Gastroesophageal sphincter (tissue), 4 donors: ENCODE data around the gene SPEN. TPM values are rescaled to one million over a fixed set of nuclear protein-coding genes. Genes with fewer than 3 reads are reported as not detected.

Source experiments
- ATAC-seq: fragments of 150-250 bp; one replicate; pipeline ENCODE4 v1.9.1; 2016; ENCODE audit warnings: mild to moderate bottlenecking, moderate library complexity
- H3K27ac ChIP-seq, 4 donors: fragments of 200-600 bp; sonication (generic) in 3 of 4; 1 replicate in 3 of 4; 2 replicates in 1 of 4; pipeline ENCODE4 v1.5.1; 2016 to 2019
- H3K27me3 ChIP-seq: fragments of 200-600 bp; sonication (generic); one replicate; pipeline ENCODE4 v1.5.1; 2019
- H3K36me3 ChIP-seq, 2 donors: fragments of 200-600 bp; sonication (generic); one replicate each; pipeline ENCODE4 v1.5.1; 2019; ENCODE audit warnings: control low read depth in 1 of 2
- H3K4me1 ChIP-seq, 3 donors: fragments of 200-600 bp; sonication (generic); 1 replicate in 2 of 3; 2 replicates in 1 of 3; pipeline ENCODE4 v1.5.1; 2016 to 2019; ENCODE audit warnings: control low read depth in 2 of 3
- H3K4me3 ChIP-seq, 2 donors: fragments of 200-600 bp; sonication (generic); one replicate each; pipeline ENCODE4 v1.5.1; 2019; ENCODE audit warnings: mild to moderate bottlenecking in 1 of 2, moderate library complexity in 1 of 2
- H3K9me3 ChIP-seq, 3 donors: fragments of 200-600 bp; sonication (generic); one replicate each; pipeline ENCODE4 v1.5.1; 2017 to 2019; ENCODE audit warnings: control low read depth in 2 of 3
- CTCF ChIP-seq, 4 experiments: fragments of 200-600 bp in 2 of 4; fragments of 450-650 bp in 2 of 4; sonication (generic) in 1 of 4; IDR thresholded peaks; one replicate each; pipeline ENCODE4 v1.5.1; 2017 to 2019; ENCODE audit warnings: antibody characterized with exemption in 4 of 4, mild to moderate bottlenecking in 2 of 4, moderate library complexity in 2 of 4
- EP300 ChIP-seq: sonication (generic); formaldehyde crosslinking; IDR thresholded peaks from one replicate; pipeline ENCODE4 v1.6.1; 2017; ENCODE audit warnings: antibody characterized with exemption, mild to moderate bottlenecking
- POLR2A ChIP-seq, 2 donors: fragments of 450-650 bp; IDR thresholded peaks; one replicate each; pipeline ENCODE4 v1.6.1; 2017; ENCODE audit warnings: antibody characterized with exemption in 2 of 2, mild to moderate bottlenecking in 2 of 2, moderate library complexity in 1 of 2
- POLR2AphosphoS5 ChIP-seq: sonication (generic); formaldehyde crosslinking; IDR thresholded peaks from one replicate; pipeline ENCODE4 v1.6.1; 2017; ENCODE audit warnings: antibody characterized with exemption
- WGBS, 2 donors: methylation state at CpG; one replicate each; pipeline ENCODE4 v1.1.5; 2018; ENCODE audit warnings: low coverage in 1 of 2; 5-methylcytosine and 5-hydroxymethylcytosine counted together
- total RNA-seq, 4 donors: library from RNA; depleted of rRNA; stranded (reverse); fragments of >200 nt; gene quantifications; one replicate each; pipeline ENCODE4 v1.1.0, GENCODE V29; 2016

Gene SPEN
- total RNA-seq, 4 donors from 2014 or later, result 40.3 to 79.4 (median 50.7) TPM

GRCh38 chr1:15947382-15948090 is 100.0 kb downstream of the SPEN start:
- H3K36me3 ChIP-seq, result peaks cover 0 to 58% of the 10 kb centered on the region in 2 donors
- 93 to 100% methylated on average over 4 of the region's 10 CpGs for WGBS, 2 donors
- no peak for ATAC-seq
- H3K27me3 ChIP-seq, result no peaks in the 10 kb centered on the region
- H3K27ac ChIP-seq, result peak overlapping the region in 3 of 4 donors; percentile 89 to 99 (median 94)
- H3K4me1 ChIP-seq, result peaks cover 13 to 54% (median 33%) of the 10 kb centered on the region in 3 donors
- no peak overlapping the region for H3K4me3 ChIP-seq
- no peaks in the 10 kb centered on the region for H3K9me3 ChIP-seq
- no peak for TF ChIP-seq POLR2AphosphoS5
- no peak for TF ChIP-seq POLR2A (IDR thresholded peaks at IDR 0.05)
- no peak for TF ChIP-seq CTCF (IDR thresholded peaks at IDR 0.05)
- TF ChIP-seq EP300, result no peak

DNA sequence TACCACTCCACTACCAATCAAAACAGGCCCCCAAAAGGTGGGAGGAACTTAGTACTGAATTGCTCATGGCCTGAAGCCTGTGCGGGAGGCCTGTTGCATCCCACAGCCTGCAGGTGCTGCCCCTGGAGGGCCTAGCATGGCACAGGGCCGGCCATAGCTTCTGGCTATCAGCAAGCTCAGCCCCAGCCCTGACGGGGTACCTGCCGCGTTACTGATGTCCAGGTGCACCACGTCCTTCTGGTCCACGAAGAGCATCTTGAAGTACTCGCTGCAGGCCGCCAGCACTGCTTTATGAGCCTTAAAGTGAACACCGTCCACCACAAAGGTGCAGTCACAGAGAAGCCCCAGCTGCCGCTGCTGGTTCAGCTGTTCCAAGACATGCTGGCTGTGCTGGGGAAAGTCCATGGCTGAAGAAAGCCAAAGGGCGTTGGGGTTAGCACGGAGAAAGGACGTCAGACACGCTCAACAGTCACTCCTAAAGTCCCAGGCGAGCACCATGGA is 100.6 kb downstream of the SPEN start:
- Histone ChIP-seq H3K27ac (peak overlapping the region in 3 of 4 donors; percentile 89 to 99 (median 94)), H3K4me1 (peaks cover 13 to 60% (median 35%) of the 10 kb centered on the region in 3 donors), H3K27me3 (no peaks in the 10 kb centered on the region), H3K9me3 (no peaks in the 10 kb centered on the region), H3K4me3 (no peak overlapping the region), H3K36me3 (peaks cover 0 to 52% of the 10 kb centered on the region in 2 donors)
- ATAC-seq, result no peak
- WGBS, 2 donors, result 81% methylated on average over 8 of the region's 16 CpGs; no CpG with 5 or more reads in 1 of the 2 donors
- TF ChIP-seq POLR2AphosphoS5 (no peak), EP300 (no peak), POLR2A (IDR thresholded peaks at IDR 0.05) (no peak), CTCF (IDR thresholded peaks at IDR 0.05) (no peak)

- peaks cover 13 to 66% (median 42%) of the 10 kb centered on the region in 3 donors for H3K4me1 ChIP-seq
- peak overlapping the region in 1 of 2 donors; percentile 43 for H3K4me3 ChIP-seq
- H3K9me3 ChIP-seq, result no peaks in the 10 kb centered on the region
- peak overlapping the region; percentile 81 to 99 (median 92) for H3K27ac ChIP-seq
- ATAC-seq, result peak; percentile 70
- TF ChIP-seq EP300, result no peak
- TF ChIP-seq CTCF (IDR thresholded peaks at IDR 0.05), result peak in 1 of 4 experiments; percentile 42
- no peak for TF ChIP-seq POLR2A (IDR thresholded peaks at IDR 0.05)
- TF ChIP-seq POLR2AphosphoS5, result peak; percentile 46
- 29 to 37% methylated on average over 10 to 13 of the region's 15 CpGs for WGBS, 2 donors
- H3K36me3 ChIP-seq, result peaks cover 0 to 45% of the 10 kb centered on the region in 2 donors
- no peaks in the 10 kb centered on the region for H3K27me3 ChIP-seq
Observed at GRCh38 chr1:15948595-15949452, 101.3 kb downstream of the SPEN start.

DNA sequence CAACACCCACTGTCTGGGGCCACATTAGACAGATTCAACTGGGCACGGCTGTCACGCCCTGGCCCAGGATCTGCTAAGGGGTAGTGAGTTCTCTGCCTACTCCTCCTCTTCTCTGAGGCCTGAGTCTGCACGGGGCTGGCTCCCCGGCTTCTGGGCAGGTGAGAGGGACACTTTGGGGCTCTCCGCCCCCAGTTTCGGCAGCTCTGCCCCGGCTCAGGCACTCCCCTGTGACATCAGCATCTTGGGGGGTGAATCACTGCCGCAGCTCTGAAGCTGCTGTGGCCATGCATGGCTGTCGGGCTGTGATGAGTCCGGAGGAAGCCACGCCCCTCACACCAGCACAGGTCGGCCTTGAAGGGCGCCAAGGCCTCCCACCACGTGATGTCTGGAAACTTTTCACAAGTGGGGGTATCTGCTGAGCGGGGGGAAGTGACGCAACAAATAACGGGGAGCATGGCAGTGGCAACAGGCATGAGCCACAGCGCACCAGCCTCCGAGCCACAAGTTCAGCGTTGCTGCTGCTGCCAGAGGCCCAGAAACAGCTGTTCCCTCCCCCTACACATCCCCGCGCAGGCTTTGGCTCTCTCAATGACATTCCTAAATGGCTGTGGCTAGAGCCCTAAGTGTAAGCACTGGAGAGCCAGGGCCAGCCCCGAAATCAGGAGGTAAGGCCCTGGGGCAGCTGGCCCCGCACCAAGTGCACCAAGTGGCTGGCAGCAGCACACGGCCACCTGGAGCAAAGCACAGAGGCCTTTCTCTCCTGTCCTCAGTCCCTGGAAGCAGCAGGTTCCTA is 102.1 kb downstream of the SPEN start:
- WGBS, 2 donors, result no CpG with 5 or more reads among the region's 25 CpGs
- ATAC-seq, result peak; percentile 95
- H3K9me3 ChIP-seq, result no peaks in the 10 kb centered on the region
- H3K4me3 ChIP-seq, result peak overlapping the region in 1 of 2 donors; percentile 43
- H3K36me3 ChIP-seq, result peaks cover 0 to 36% of the 10 kb centered on the region in 2 donors
- no peaks in the 10 kb centered on the region for H3K27me3 ChIP-seq
- peak; percentile 7 to 11 for TF ChIP-seq POLR2A (IDR thresholded peaks at IDR 0.05)
- no peak for TF ChIP-seq CTCF (IDR thresholded peaks at IDR 0.05)
- peak; percentile 75 for TF ChIP-seq POLR2AphosphoS5
- no peak for TF ChIP-seq EP300
- peak overlapping the region; percentile 81 to 99 (median 92) for H3K27ac ChIP-seq
- H3K4me1 ChIP-seq, result peaks cover 13 to 75% (median 42%) of the 10 kb centered on the region in 3 donors
